Measurements from ENCODE around the gene SERPINB1.
"Not testable (repeated sequence)": the region's sequence is repeated elsewhere in the genome, so short reads cannot be mapped to it uniquely, and the experiment has no call there.

The SERPINB1 gene

GRCh38 chr6:2854396-2854982, 12.8 kb upstream of the SERPINB1 start:
- Histone ChIP-seq H3K36me3 (ENCODE audit: control insufficient read depth, insufficient read depth, low read length, severe bottlenecking) (no peaks in the 10 kb centered on the region), H3K9ac (ENCODE audit: low read length) (peak overlapping the region; percentile 82), H3K4me1 (ENCODE audit: control insufficient read depth, insufficient read depth, low read length) (peaks cover 23% of the 10 kb centered on the region), H3K4me3 (ENCODE audit: low read length) (peak overlapping the region; percentile 77), H3K9me3 (ENCODE audit: control insufficient read depth, low read length) (no peaks in the 10 kb centered on the region), H3K27me3 (replicated peaks; ENCODE audit: control insufficient read depth, insufficient read depth, low read length) (no peaks in the 10 kb centered on the region)
- no peak for DNase-seq (ENCODE audit: low read depth)

- peak overlapping the region; percentile 77 for H3K4me3 ChIP-seq (ENCODE audit: low read length)
- H3K4me1 ChIP-seq (ENCODE audit: control insufficient read depth, insufficient read depth, low read length) = peaks cover 23% of the 10 kb centered on the region
- H3K9ac ChIP-seq (ENCODE audit: low read length) = peak overlapping the region; percentile 82
- peak; percentile 82 for DNase-seq (ENCODE audit: low read depth)
- no peaks in the 10 kb centered on the region for H3K27me3 ChIP-seq (replicated peaks; ENCODE audit: control insufficient read depth, insufficient read depth, low read length)
- no peaks in the 10 kb centered on the region for H3K9me3 ChIP-seq (ENCODE audit: control insufficient read depth, low read length)
- H3K36me3 ChIP-seq (ENCODE audit: control insufficient read depth, insufficient read depth, low read length, severe bottlenecking) = no peaks in the 10 kb centered on the region
These were observed 12.2 kb upstream of the SERPINB1 start for GRCh38 chr6:2853769-2854395.

GRCh38 chr6:2853378-2853768, 11.7 kb upstream of the SERPINB1 start:
- not testable (repeated sequence) for DNase-seq (ENCODE audit: low read depth); H3K36me3 ChIP-seq (ENCODE audit: control insufficient read depth, insufficient read depth, low read length, severe bottlenecking); H3K9me3 ChIP-seq (ENCODE audit: control insufficient read depth, low read length); H3K27me3 ChIP-seq (replicated peaks; ENCODE audit: control insufficient read depth, insufficient read depth, low read length)
- H3K4me1 ChIP-seq (ENCODE audit: control insufficient read depth, insufficient read depth, low read length) = peaks cover 19% of the 10 kb centered on the region
- H3K9ac ChIP-seq (ENCODE audit: low read length) = peak overlapping the region; percentile 82
- H3K4me3 ChIP-seq (ENCODE audit: low read length) = peak overlapping the region; percentile 77

- no peaks in the 10 kb centered on the region for H3K36me3 ChIP-seq (ENCODE audit: control insufficient read depth, insufficient read depth, low read length, severe bottlenecking)
- no peak overlapping the region for H3K9ac ChIP-seq (ENCODE audit: low read length)
- no peak for DNase-seq (ENCODE audit: low read depth)
- H3K9me3 ChIP-seq (ENCODE audit: control insufficient read depth, low read length) = no peaks in the 10 kb centered on the region
- peaks cover 16% of the 10 kb centered on the region for H3K4me1 ChIP-seq (ENCODE audit: control insufficient read depth, insufficient read depth, low read length)
- no peaks in the 10 kb centered on the region for H3K27me3 ChIP-seq (replicated peaks; ENCODE audit: control insufficient read depth, insufficient read depth, low read length)
- H3K4me3 ChIP-seq (ENCODE audit: low read length) = no peak overlapping the region
These were observed 11.3 kb upstream of the SERPINB1 start for GRCh38 chr6:2852921-2853322.

- Histone ChIP-seq H3K27me3 (replicated peaks; ENCODE audit: control insufficient read depth, insufficient read depth, low read length) (no peaks in the 10 kb centered on the region), H3K36me3 (ENCODE audit: control insufficient read depth, insufficient read depth, low read length, severe bottlenecking) (no peaks in the 10 kb centered on the region), H3K4me3 (ENCODE audit: low read length) (no peak overlapping the region), H3K9me3 (ENCODE audit: control insufficient read depth, low read length) (no peaks in the 10 kb centered on the region), H3K9ac (ENCODE audit: low read length) (no peak overlapping the region), H3K4me1 (ENCODE audit: control insufficient read depth, insufficient read depth, low read length) (peaks cover 12% of the 10 kb centered on the region)
- DNase-seq (ENCODE audit: low read depth) = no peak
These were observed 10.8 kb upstream of the SERPINB1 start for GRCh38 chr6:2852514-2852855.

GRCh38 chr6:2851727-2852513, 10.3 kb upstream of the SERPINB1 start:
- Histone ChIP-seq H3K9me3 (ENCODE audit: control insufficient read depth, low read length) (no peaks in the 10 kb centered on the region), H3K9ac (ENCODE audit: low read length) (no peak overlapping the region), H3K36me3 (ENCODE audit: control insufficient read depth, insufficient read depth, low read length, severe bottlenecking) (no peaks in the 10 kb centered on the region), H3K4me1 (ENCODE audit: control insufficient read depth, insufficient read depth, low read length) (peaks cover 12% of the 10 kb centered on the region), H3K4me3 (ENCODE audit: low read length) (no peak overlapping the region), H3K27me3 (replicated peaks; ENCODE audit: control insufficient read depth, insufficient read depth, low read length) (no peaks in the 10 kb centered on the region)
- DNase-seq (ENCODE audit: low read depth) = no peak

- DNase-seq (ENCODE audit: low read depth) = peak; percentile 40
- H3K4me1 ChIP-seq (ENCODE audit: control insufficient read depth, insufficient read depth, low read length) = peaks cover 17% of the 10 kb centered on the region
These were observed 9.0 kb upstream of the SERPINB1 start for GRCh38 chr6:2850538-2851113.

GRCh38 chr6:2848851-2849250, 7.2 kb upstream of the SERPINB1 start:
- no peak overlapping the region for H3K4me3 ChIP-seq (ENCODE audit: low read length)
- H3K27me3 ChIP-seq (replicated peaks; ENCODE audit: control insufficient read depth, insufficient read depth, low read length) = no peaks in the 10 kb centered on the region
- H3K9me3 ChIP-seq (ENCODE audit: control insufficient read depth, low read length) = peaks cover 4% of the 10 kb centered on the region
- H3K9ac ChIP-seq (ENCODE audit: low read length) = no peak overlapping the region
- no peak for DNase-seq (ENCODE audit: low read depth)
- no peaks in the 10 kb centered on the region for H3K36me3 ChIP-seq (ENCODE audit: control insufficient read depth, insufficient read depth, low read length, severe bottlenecking)
- peaks cover 10% of the 10 kb centered on the region for H3K4me1 ChIP-seq (ENCODE audit: control insufficient read depth, insufficient read depth, low read length)

More at GRCh38 chr6:2850538-2851113, 9.0 kb upstream of the SERPINB1 start:
- Histone ChIP-seq H3K27me3 (replicated peaks; ENCODE audit: control insufficient read depth, insufficient read depth, low read length) (no peaks in the 10 kb centered on the region), H3K9ac (ENCODE audit: low read length) (no peak overlapping the region), H3K9me3 (ENCODE audit: control insufficient read depth, low read length) (no peaks in the 10 kb centered on the region), H3K36me3 (ENCODE audit: control insufficient read depth, insufficient read depth, low read length, severe bottlenecking) (no peaks in the 10 kb centered on the region), H3K4me3 (ENCODE audit: low read length) (no peak overlapping the region)

GRCh38 chr6:2845880-2846208, 4.2 kb upstream of the SERPINB1 start:
- Histone ChIP-seq H3K4me3 (ENCODE audit: low read length) (no peak overlapping the region), H3K9me3 (ENCODE audit: control insufficient read depth, low read length) (peaks cover 4% of the 10 kb centered on the region), H3K4me1 (ENCODE audit: control insufficient read depth, insufficient read depth, low read length) (peaks cover 18% of the 10 kb centered on the region), H3K36me3 (ENCODE audit: control insufficient read depth, insufficient read depth, low read length, severe bottlenecking) (no peaks in the 10 kb centered on the region), H3K27me3 (replicated peaks; ENCODE audit: control insufficient read depth, insufficient read depth, low read length) (no peaks in the 10 kb centered on the region), H3K9ac (ENCODE audit: low read length) (no peak overlapping the region)
- DNase-seq (ENCODE audit: low read depth) = no peak

GRCh38 chr6:2844008-2844407, 2.3 kb upstream of the SERPINB1 start:
- Histone ChIP-seq H3K4me1 (ENCODE audit: control insufficient read depth, insufficient read depth, low read length) (peaks cover 31% of the 10 kb centered on the region), H3K9ac (ENCODE audit: low read length) (no peak overlapping the region), H3K27me3 (replicated peaks; ENCODE audit: control insufficient read depth, insufficient read depth, low read length) (no peaks in the 10 kb centered on the region), H3K36me3 (ENCODE audit: control insufficient read depth, insufficient read depth, low read length, severe bottlenecking) (no peaks in the 10 kb centered on the region), H3K9me3 (ENCODE audit: control insufficient read depth, low read length) (peaks cover 4% of the 10 kb centered on the region), H3K4me3 (ENCODE audit: low read length) (no peak overlapping the region)
- no peak for DNase-seq (ENCODE audit: low read depth)

- Histone ChIP-seq H3K4me3 (ENCODE audit: low read length) (no peak overlapping the region), H3K4me1 (ENCODE audit: control insufficient read depth, insufficient read depth, low read length) (peaks cover 39% of the 10 kb centered on the region), H3K36me3 (ENCODE audit: control insufficient read depth, insufficient read depth, low read length, severe bottlenecking) (peaks cover 2% of the 10 kb centered on the region), H3K9me3 (ENCODE audit: control insufficient read depth, low read length) (peaks cover 4% of the 10 kb centered on the region), H3K9ac (ENCODE audit: low read length) (no peak overlapping the region), H3K27me3 (replicated peaks; ENCODE audit: control insufficient read depth, insufficient read depth, low read length) (no peaks in the 10 kb centered on the region)
- DNase-seq (ENCODE audit: low read depth) = peak; percentile 34
These were observed 1.6 kb upstream of the SERPINB1 start for GRCh38 chr6:2843138-2843740.
